Measurements from ENCODE around the gene BAIAP2L2.
"Not testable (repeated sequence)": the region's sequence is repeated elsewhere in the genome, so short reads cannot be mapped to it uniquely, and the experiment has no call there.

BAIAP2L2 gene

DNA sequence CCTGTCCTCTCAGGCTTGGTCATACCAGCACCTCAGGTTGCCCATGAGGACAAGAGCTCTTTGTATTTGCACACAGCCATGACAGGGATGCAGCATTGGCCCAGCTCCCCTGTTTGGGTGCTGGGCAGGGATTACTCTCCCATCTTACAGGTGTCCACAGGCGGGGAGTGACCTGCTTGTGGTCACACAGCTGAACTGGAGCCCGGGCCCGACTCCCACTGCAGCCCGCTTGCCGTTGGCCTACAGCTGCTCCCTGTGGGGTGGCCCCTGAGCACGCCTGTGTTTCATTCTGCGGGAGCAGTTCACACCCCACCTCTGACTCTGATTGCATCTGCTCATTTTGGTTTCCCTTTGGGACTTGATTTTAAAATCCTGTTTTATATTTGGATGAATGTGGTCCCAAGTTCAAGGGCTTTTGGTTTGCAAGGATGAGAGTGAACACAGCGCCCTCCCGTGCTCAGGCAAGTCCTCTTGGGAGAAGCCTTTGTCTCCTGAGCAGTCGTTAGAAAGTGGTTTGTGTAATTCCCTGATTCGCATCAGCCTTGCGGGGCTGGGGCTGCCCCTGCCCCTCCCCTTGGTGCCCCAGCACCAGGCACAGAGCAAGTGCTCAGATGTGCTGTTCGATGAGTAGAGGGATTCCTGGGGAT, 44.0 kb downstream of the BAIAP2L2 start:
- DNase-seq = no peak

DNA sequence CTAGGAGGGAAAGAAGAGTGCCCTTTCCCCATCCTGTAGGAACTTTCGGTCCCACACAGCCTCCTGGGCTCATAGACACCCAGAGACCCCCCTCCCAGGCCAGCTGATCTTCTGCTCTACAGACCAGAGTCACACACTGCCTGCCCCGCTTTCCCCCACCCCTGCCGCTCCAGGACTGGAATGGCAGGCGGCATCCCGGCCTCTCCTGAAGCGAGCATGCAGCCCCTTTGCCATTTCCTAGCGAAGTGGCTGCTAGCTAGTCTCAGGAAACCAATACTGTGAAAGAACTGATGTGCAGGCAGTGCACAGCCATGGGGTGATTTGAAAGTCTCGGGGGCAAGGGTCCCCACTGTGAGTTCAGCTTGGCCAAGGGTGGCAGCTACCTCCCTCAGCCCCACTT, 44.9 kb downstream of the BAIAP2L2 start:
- DNase-seq = no peak

DNA sequence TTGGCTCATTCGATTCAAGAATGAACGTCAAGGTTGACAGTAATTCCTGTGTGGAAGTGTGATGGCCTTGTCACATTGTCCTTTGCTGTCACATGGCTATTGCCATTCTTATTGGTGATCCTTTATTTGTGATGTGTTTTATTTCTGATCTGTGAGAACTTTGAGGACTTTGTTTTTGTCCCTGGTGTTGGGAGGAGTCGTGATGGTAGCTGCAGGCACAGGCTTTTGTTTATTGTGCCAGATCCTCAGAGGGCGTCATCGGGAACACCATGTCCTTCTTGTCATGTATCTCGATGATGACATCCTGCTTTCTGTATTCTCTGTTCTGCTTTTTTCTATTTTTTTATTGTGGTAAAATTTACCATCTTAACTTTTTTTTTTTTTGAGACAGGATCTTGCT, 47.7 kb downstream of the BAIAP2L2 start:
- no peak for DNase-seq

GRCh38 chr22:38056969-38057891, 53.3 kb downstream of the BAIAP2L2 start, which contains the start of gene PICK1:
PICK1 (plus strand) TSS chr22:38057404; CDS start chr22:38057810, 406 bp downstream.
- peak; percentile 60 to 84 for DNase-seq

- peak; percentile 31 to 70 for DNase-seq
Observed at GRCh38 chr22:38051900-38052862, 58.3 kb downstream of the BAIAP2L2 start.

GRCh38 chr22:38051261-38051660, 59.2 kb downstream of the BAIAP2L2 start:
- no peak for DNase-seq

- DNase-seq = no peak
Observed at GRCh38 chr22:38050720-38051119, 59.8 kb downstream of the BAIAP2L2 start.

DNA sequence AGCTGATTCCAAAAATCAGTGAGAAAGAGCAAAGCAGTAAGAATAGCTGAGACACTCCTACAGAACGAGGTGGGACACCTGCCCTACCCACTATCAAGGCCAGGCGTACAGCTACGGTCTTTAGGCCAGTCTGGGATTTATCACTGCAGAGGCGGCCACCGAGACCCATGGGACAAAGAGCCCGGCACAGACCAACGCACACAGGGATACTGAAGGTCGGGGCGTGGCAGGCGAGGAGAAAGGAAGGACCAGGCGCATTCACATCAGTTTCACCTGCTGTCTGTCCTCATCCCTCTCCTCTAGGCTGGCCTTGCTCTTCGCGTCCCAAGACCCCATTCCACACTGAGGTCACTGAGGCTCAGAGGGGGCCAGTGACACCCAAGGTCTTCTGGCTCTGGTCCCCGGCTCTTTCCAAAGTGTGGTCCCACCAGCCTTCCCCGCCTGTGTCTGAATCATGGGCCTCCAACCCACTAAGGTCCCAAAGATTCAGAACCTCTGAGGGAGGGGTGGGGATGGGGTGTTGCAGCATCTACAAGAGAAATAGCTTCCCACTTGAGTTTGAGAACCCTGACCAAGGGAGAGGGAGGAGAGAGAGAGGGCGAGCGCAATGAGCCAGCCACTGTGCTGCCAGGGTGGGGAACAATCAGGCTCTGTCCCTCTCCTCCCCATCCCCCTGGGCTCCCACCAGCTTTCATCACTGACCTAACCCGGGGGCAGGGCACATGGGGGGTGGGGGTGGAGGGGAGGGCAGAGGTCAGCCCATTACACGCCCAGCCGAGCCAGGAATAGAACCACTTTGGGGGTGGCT, 60.5 kb downstream of the BAIAP2L2 start:
- no peak for DNase-seq

DNA sequence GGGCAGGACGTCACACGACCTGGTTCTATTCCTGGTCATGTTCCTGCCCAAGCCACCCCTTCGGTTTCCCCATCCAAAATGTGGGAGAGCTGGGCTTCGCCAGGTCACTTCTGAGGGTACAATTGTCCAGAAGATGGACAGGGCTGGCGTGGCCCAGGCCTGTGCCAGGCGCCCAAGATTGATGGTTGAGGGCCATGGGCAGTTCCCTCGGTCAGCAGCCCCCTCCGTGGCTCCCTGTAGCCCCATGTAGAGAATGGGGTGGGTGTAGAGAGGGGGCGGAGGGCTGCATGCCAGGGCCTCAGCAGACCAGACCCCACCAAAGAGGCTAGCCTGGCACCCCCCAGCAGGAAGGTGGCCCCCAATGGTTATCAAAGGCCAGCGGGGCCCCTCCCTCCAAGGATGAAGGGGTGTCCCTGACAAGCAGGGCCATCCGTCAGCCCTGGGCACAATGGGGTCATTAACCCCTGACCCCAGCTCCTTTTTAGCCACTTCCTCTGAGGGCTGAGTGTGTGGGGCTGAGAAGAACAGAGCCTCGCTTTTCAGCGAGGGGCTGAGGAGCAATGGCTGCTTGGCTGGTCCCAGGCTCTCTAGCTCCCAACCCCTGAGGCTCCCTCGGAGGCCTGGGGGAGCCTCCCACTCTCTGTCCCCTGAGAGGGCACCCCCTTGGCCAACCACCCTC, 64.3 kb downstream of the BAIAP2L2 start:
- DNase-seq = no peak

GRCh38 chr22:38043151-38044039, 67.1 kb downstream of the BAIAP2L2 start:
- no peak for DNase-seq

GRCh38 chr22:38042488-38042790, 68.0 kb downstream of the BAIAP2L2 start:
- no peak for DNase-seq

DNA sequence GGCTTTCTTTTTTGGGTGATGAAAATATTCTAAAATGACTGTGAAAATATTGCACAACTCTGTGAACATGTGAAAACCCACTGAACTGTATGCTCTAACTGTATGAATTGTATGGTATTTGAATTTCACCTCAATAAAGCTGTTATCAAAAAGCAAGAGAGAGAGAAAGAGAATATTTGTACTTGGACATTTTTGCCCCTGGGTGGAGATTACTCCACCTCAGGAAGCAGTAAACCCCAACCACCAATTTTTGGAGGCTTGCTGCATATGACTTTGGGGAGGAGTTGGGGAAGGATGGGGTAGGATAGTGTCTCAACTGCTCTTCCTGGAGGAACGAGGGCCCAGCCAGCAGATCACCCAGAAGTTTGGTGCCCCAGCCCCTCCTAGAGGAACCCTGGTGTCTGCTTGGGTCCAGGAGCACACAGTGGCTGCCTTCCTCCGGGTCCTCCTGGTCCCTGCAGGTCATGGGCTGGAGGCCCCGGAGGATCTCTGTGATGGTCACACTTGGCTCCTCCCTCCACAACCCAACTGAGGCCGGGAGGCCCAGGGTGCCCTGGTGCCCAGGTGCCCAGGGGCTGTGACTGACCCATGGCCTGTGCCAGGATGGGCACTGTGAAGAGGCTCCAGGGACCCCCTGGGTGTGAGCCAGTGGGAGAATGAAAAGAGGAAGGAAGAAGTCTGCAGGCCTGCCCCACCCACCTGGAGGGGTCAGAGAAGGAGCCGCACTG, 68.6 kb downstream of the BAIAP2L2 start:
- no peak for DNase-seq

- DNase-seq = no peak
Observed at GRCh38 chr22:38040953-38041759, 69.3 kb downstream of the BAIAP2L2 start.

DNA sequence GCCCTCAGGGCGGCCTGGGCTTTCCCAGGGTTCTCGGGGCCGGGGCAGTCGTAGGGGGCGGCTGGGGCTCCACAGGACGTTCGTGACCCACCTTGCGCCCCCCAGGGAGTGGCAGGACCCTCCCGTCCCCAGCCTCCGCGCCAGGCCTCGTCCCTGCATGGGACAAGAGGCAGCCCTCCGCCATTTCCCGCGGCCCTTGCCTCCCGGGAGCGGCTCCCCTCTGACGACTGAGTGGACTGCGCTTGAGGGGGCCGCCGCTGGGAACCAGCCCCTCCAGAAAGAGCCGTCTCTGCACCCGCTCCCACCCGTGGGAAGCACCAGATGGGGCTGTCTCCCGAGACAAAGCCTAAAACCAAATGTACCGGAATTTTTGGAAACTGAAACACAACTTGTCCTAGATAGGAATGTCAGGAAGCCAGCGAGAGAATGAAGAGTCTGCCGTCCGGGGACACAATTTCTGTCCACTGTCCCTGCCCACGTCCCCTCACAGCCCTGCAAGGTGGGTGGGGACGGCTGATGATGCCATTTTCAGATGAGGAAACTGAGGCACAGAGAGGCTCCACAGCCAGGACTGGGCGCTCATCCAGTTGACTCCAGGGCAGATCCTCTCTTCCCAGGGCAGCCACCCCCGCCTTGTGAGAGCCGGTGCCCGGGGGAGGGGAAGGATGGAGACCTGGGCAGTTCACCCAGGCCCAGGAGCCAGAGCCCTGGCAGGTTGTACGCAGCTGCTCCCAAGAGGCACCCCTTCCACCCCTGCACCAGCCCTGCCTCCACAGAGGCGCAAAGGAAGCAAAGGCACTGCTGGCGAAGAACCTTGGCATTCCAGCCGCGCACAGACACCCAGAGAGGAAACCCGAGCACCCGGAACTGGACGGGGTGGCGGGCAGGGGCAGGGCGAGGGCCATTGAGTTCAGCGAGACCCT, 71.3 kb downstream of the BAIAP2L2 start:
- no peak for DNase-seq

DNA sequence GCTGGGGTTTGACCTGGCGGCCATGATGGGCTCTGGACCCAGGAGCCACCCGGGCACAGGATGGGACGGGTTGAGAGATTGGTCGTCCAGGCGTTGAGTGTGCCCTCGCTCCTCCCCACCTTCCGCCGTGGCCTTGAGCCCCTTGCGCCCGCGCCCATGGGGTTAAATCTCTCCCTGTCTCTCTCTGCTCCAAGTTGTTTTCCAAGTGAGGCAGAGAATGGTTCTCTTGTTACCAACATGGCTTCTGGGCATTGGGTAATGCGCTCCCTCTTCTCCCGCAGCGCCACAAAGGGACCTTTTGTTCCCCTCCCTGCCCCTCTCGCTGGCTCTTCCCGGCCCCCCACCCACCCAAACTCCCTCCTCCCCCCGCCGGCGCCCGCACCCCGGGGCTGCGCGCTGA, 72.1 kb downstream of the BAIAP2L2 start:
- no peak for DNase-seq

- DNase-seq = not testable (repeated sequence)
Observed at GRCh38 chr22:38037367-38038150, 72.9 kb downstream of the BAIAP2L2 start.
